Right ventricle myocardium inferior (tissue), 1 donor: ENCODE data around the gene ESM1. TPM values are rescaled to one million over a fixed set of nuclear protein-coding genes. Genes with fewer than 3 reads are reported as not detected.
"Not testable (repeated sequence)": the region's sequence is repeated elsewhere in the genome, so short reads cannot be mapped to it uniquely, and the experiment has no call there.

Experiments used
- ATAC-seq: fragments of 200-7000 bp; cut with Tn5 transposase; one replicate; pipeline ENCODE4 v1.9.1; 2020; ENCODE audit warnings: mild to moderate bottlenecking, moderate library complexity
- DNase-seq: peaks from one replicate; pipeline ENCODE4 v3.0.0; 2021; ENCODE audit errors: missing footprints
- intact Hi-C: fragments of 100-400 bp; cut with DNase I; formaldehyde crosslinking; loops from one replicate; pipeline ENCODE4 v1.11.0; 2022
- long read RNA-seq: library from polyadenylated mRNA; unstranded; transcript quantifications from one replicate; pipeline ENCODE4 v2.0.0, GENCODE V29; 2021
- total RNA-seq: library from RNA; stranded (reverse); fragmentation: NEBNext Ultra II Directional; extraction: Animal tissue kit (Norgen Biotek cat#: 25700); gene quantifications from one replicate; pipeline ENCODE4 v1.2.1, GENCODE V29; 2021
- donor health status: DM: no; HTN: yes; CAD: no; lungs with severe emphysema.

The ESM1 gene, protein sequence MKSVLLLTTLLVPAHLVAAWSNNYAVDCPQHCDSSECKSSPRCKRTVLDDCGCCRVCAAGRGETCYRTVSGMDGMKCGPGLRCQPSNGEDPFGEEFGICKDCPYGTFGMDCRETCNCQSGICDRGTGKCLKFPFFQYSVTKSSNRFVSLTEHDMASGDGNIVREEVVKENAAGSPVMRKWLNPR
- 0.19 TPM for total RNA-seq
- long read RNA-seq: 0 reads

DNA sequence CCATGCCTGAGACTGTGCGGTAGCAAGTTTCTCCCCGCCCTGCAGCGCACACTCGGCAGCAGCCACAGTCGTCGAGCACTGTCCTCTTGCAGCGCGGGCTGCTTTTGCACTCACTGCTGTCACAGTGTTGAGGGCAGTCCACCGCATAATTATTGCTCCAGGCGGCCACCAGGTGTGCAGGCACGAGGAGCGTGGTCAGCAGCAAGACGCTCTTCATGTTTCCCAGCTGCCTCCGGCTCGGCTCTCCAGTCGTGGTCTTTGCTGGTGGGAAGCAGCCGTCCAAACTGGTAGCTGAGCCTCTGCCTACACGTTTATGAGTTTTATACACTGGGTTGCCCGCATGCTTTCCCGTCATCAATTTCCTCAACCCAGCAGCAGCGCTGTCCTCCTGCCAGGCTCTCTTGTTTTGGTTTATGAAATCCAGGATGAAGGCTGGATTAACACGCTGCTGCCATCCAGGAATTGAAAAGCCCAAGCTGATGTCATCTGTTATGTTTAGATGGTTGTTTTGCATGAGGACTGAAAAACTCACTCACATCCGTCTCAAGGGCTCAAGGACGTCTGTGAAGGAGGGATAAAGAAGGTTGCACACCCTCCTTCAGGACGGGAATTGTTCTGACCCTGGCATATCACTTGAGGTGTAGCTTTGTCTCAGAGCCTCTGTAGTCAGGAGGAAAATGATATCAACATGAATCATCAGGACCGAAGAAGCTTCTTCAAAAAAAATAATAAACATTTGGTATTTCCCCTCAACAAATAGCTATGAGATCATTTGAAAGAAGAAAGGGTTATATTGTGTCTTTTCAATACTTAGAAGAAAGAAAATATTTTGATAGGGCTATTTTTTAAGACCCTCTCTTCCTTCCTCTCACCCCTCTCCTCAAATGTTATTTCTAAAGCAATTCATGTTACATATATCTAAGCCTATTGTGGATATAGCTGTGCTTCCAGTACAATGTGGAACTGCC lies at the start of gene ESM1:
ESM1 (minus strand) TSS at position 293 of the 968 bp plus-strand sequence; CDS start at position 217, 76 bp downstream.
- no peak for DNase-seq
- no peak for ATAC-seq
- intact Hi-C loops: no loop called here

DNA sequence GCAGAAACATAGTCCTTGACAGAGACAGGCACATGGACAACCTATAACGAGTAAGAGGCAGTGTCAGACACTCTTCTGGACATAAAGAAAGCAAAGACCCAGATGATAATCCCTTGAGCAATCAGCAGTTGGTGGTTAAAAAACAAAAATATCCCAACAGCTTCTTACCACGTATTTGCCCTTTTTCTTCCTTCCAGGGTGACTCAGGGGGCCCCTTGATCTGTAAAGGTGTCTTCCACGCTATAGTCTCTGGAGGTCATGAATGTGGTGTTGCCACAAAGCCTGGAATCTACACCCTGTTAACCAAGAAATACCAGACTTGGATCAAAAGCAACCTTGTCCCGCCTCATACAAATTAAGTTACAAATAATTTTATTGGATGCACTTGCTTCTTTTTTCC lies 48.2 kb upstream of the ESM1 start:
- DNase-seq (no peak), ATAC-seq (no peak)
- intact Hi-C loops: no loop called here

DNA sequence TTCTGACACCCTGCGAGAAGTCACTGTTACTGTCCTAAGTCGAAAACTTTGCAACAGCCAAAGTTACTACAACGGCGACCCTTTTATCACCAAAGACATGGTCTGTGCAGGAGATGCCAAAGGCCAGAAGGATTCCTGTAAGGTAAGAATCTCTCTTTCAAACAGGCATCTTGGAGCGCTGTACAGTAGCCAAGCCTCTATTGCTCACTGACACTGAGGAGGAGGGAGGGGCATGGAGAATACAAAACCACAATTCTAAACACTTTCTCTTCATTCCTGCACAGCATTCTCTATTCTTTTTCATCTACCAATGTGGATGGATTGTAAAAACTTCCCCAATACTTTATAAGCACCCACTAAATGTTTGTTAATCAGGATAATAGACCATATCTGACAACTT lies 46.1 kb upstream of the ESM1 start:
- DNase-seq (no peak), ATAC-seq (no peak)
- intact Hi-C loops: no loop called here

DNA sequence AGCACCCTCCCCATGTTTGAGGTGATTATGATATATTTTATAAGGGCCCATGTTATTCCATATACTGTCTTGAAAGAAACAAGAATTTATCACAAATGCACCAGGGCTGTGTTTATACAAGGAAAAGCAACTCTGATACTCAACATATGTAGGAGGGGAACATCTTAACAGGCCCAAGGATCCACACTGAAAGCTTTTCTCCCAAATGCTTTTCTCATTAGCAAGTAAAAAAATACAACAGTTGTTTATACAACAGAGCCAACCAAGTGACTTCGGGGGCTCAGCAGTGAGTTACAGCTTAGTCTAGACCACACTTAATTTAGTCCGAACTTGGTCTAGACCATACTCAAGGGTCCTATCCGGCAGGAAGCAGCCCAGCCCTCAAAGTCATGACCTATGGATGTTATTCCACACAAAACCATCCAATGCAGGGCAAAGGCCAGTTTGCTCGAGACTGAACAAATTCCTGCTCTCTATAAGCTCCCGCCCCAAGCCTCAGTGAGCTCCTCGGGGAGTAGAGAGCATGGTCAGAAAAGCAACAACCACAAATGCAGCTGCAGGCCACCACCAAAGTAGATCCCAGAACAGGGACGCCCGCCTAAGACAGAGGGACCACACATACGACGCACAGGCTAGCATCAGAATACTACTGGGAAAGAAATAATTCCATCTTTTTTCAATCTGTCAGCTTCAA lies 45.4 kb upstream of the ESM1 start:
- no peak for ATAC-seq

DNA sequence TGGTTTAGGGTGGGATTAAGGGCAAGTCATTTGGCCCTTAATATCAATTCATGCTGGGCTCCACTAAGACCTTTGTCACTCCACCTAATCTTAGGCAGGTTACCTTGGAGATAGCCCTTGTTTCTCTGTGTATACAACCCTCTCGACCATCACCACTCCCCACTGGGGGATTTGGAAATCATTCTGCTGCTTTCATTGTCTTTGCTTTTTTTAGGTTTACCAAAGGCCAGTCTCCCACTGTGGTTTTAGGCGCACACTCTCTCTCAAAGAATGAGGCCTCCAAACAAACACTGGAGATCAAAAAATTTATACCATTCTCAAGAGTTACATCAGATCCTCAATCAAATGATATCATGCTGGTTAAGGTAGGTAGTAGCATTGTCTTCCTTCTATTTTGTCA lies 44.8 kb upstream of the ESM1 start:
- DNase-seq (no peak), ATAC-seq (no peak)
- intact Hi-C loops: no loop called here

More for the DNA sequence above, 45.4 kb upstream of the ESM1 start:
- no peak for DNase-seq
- intact Hi-C loops: no loop called here

DNA sequence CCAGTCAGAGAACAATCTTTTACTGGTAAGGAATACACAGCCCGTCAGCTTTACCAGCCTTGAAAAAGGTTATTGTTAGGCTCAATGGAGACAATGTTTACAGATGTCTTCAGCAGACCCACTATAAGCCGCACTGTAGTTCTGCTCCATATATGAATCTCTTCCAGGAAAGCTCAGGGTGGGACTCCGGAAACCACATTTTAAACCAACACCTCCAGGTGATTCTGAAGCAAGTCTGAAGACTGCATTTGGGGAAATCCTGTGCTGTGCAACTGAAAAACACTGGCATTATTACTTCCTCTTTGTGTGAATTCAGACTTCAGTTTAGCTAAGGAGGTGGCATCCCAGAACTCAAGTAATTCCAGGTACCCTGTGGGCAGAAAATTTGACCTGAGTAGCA lies 42.2 kb upstream of the ESM1 start:
- ATAC-seq (no peak), DNase-seq (no peak)
- intact Hi-C loops: no loop called here

DNA sequence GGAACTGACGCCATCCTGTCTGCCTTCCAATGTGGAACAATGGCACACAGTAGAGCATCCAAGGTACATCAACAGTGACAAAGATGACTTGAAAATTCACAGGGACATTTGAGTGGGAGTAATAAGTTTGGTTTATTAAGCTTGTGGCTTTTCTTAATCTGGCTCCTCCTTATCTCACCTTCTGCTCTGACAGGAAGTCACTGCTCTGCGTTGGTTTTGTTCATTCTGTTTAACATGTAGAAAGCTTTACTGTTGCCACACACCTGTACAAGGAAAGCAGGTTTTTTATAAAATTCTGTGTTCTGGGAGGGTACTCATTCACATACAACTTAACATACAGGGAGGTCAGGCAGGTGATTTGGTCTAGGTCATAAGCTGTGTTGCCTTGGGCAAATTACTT lies 37.1 kb upstream of the ESM1 start:
- intact Hi-C loops: no loop called here
- no peak for DNase-seq
- ATAC-seq: no peak

DNA sequence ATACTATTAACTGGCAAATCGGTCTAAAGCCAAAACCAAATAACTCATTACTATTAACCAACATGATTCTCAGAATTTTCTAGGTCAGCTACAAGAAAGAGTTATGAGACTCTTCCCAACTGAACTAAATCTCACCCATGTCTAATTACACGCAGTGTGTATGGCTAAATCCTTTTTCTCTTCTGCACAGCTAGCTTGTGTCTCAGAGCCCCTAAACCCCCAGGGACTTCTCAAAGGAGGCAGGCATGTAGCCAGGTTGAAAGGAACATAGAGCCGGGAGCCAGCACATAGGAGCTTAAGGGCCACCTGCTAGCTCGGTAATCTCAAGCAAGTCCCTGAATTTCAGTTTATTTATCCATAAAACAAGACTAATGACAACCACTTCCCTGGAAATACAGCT lies 36.4 kb upstream of the ESM1 start:
- ATAC-seq (no peak), DNase-seq (no peak)
- intact Hi-C loops: no loop called here

DNA sequence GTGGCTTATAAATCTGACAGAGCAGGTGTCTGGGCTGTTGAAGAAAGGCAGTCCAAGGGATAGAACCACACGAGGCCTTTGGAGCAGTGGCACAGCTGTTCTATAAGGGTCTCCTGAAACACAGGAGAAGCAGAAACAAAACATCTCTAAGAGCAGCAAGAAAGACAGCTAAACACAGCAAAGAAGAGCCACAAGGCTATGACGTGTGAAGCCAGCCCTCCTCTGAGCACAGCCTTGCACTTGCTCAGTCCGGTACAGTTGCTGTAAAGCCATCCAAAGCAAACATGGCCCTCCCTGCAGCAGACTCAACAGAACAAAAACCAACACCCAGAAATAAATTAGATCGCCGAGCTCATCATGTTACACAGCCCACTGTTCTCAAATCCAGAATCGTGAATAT lies 36.0 kb upstream of the ESM1 start:
- no peak for DNase-seq
- intact Hi-C loops: no loop called here
- ATAC-seq: no peak

DNA sequence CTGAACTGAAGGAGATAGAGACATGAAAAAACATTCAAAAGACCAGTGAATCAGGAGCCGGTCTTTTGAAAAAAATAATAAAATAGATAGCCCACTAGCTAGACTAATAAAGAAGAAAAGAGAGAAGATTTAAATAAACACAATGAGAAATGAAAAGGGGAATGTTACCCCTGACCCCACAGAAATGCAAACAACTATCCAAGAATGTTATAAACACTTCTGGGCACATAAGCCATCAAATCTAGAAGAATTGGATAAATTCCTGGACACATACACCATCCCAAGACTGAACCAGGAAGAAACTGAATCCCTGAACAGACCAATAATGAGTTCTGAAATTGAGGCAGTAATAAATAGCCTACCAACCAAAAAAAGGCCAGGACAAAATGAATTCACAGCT lies 24.8 kb upstream of the ESM1 start:
- ATAC-seq, DNase-seq, intact Hi-C loops: not testable (repeated sequence)

DNA sequence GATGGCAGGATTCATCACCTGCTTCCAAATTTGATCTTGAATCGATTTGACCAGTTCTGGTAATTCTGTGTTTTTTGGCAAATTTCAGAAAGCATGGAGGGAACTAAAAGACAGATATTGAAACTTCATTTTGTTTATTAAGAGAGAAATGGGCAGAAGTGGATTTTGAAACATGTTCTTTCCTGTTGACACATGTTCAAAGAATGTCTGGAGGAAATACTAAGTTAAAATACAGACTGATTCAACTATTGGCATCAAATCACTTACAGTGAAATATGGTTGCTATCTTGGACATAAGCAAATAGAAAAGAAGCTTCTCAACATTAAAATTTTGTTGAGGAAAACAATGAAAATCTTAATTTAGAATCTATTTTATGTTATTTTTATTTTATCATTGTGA lies 19.3 kb upstream of the ESM1 start:
- no peak for DNase-seq

DNA sequence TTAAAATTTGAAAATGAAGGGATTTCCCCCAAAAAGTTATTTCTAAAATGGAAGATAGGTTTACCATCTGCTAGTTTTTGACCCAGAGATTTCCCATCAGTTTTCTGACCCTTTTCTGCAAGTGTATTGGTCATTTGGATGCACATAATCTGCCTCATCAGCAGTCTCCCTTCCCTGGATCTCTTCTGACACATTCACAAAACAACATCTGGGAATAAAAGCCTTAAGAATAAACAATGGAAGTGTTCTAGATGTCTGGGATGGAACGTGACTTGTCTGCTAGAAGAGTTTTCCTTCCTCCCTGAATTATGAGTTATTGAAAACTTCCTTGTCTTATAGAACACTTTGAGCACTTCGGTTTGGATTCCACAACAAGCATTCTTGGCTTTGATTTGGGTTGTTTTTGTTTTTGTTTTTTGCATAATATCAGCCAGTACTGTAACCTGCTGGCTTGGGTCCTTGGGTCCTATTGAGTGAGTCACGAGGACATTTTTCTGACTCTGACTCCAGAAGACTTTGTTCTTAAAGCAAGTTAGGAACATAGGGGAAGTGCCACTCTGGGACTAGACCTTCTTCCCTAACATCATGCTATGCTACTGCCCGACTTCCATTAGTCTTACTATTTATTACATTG lies 18.2 kb upstream of the ESM1 start:
- intact Hi-C loops: no loop called here
- ATAC-seq (no peak), DNase-seq (no peak)

More for the DNA sequence above, 19.3 kb upstream of the ESM1 start:
- no peak for ATAC-seq
- intact Hi-C loops: no loop called here

DNA sequence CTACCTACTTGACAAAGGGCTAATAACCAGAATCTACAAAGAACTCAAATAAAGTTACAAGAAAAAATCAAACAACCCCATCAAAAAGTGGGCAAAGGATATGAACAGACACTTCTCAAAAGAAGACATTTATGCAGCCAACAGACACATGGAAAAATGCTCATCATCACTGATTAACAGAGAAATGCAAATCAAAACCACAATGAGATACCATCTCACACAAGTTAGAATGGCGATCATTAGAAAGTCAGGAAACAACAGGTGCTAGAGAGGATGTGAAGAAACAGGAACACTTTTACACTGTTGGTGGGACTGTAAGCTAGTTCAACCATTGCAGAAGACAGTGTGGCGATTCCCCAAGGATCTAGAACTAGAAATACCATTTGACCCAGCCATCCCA lies 16.8 kb upstream of the ESM1 start:
- ATAC-seq, intact Hi-C loops, DNase-seq: not testable (repeated sequence)

DNA sequence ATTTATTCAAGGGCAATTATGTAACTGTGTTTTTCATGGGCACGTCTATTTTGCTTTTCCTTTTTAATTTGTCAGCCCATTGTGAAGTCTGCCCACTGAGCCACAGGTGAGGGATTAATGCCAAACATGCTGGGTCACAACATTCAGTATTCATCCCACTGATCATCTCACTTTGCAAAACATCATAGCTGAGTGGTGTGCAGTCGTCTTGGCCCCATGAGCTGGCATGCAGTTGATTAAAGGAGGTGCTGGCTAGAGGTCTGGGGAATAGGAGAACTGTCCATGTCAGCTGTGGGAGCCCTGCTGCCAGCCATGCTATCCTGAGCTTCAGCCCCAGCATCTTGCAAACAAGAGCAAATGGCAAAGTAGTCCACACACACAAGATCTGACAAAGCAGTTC lies 11.7 kb upstream of the ESM1 start:
- DNase-seq (no peak), ATAC-seq (no peak)
- intact Hi-C loops: no loop called here

DNA sequence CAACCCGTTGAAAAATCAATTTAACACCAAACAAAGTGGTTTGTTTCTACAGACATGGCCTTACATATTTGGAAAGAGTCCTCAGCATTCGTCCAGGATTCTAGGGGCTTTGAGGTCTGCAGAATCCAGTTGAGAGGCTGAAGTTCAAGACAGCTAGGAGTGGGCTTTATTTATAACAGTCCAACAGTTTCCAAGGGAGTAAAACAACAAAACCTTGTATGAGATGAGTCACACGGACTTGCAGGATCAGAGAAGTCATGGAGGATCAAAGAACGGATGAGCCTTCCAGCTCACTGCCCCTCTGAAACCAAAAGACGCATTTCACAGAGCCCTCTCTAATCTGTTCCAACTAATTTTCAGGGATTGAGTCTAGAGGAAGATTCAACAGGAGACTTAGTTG lies 11.1 kb upstream of the ESM1 start:
- DNase-seq: no peak
- intact Hi-C loops: no loop called here
- no peak for ATAC-seq

DNA sequence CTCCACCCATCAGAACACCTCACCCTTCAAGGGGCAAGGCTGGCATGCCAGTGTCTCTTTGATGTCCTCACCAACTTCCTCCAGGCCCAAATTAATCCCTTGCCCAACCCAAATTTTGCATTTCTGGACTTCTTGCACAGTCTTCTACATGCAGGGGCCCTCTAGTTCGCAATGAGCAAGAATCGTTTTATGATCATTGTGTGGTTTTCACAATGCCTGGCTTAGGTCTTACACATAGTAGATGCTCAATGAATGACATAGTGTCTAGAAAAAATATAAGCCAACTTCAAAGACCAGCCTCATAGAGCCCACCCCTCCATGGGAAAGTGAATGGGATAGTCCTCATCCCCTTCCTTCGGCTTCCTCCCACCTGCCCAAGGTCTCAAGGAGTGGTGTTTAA lies 9.8 kb upstream of the ESM1 start:
- intact Hi-C loops: no loop called here
- no peak for DNase-seq
- ATAC-seq: no peak

DNA sequence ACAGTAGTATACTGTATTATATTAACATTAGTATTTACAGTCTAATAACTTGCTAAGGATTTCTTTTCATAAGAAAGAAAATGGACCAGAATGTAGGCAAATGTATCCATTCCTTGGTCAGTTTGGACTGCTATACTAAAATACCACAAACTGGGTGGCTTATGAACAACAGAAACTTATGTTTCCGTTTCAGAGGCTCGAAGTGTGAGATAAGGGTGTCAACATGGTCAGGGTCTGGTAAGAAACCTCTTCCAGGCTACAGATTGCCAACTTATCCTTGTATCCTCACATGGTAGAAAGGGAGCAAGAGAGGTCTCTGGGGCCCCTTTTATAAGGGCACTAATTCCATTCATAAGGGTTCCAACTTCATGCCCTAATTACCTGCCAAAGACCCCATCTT lies 9.2 kb upstream of the ESM1 start:
- ATAC-seq: no peak

DNA sequence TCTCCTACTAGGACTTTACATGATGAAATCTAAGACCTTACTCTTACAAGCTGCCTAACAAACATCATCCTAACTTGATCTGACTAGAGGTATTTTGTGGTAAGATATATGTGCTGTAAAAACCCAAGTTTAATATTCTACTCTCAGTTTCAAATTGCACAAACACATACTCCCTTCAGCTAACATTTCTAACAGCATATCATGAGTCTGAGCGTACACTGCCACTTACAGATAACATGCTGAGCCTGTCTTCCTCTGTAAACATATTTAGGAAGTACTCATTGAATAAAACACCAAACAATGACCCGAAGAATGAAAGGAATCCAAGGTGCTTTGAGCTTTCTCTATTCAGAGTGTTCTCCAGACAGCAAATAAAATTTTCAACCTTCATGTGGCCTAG lies 7.9 kb upstream of the ESM1 start:
- DNase-seq (no peak), ATAC-seq (no peak)
- intact Hi-C loops: no loop called here

More for the DNA sequence above, 9.2 kb upstream of the ESM1 start:
- intact Hi-C loops: no loop called here
- DNase-seq: no peak

DNA sequence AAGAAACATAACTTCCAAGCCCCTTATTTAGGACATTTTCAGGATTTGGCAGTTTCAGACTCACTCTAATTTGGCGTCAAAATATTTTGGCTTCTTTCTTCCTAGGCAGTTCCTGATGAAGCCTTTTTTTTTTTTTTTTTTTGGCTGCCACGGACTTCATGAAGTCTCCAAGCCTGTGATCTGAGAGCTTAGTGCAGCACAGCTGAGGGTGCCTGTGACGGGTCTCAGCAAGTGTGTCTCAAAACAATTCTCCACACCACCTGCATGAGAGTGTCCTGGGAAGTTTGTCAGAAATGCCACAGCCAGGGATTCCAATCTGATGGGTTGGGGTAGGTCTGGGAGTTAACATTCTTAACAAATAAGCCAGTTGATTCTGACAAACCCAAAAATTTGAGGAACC lies 6.0 kb upstream of the ESM1 start:
- intact Hi-C loops: no loop called here
- DNase-seq: no peak
- ATAC-seq: no peak
